ENCODE measurements around the gene SNED1. TPM values are rescaled to one million over a fixed set of nuclear protein-coding genes. Genes with fewer than 3 reads are reported as not detected.

Gene SNED1
- total and polyA plus RNA-seq, 2 experiments from 2014 or later = 1.5 to 2.8 TPM

- Histone ChIP-seq H3K79me2 (replicated peaks; ENCODE audit: insufficient read depth) (no peaks in the 10 kb centered on the region), H3K27me3 (ENCODE audit: insufficient read depth) (no peaks in the 10 kb centered on the region), H3K36me3 (ENCODE audit: insufficient read depth) (peaks cover 3% of the 10 kb centered on the region; the same call in 1 of the 2 replicates), H3K4me1 (ENCODE audit: insufficient read depth) (no peaks in the 10 kb centered on the region), H3K4me2 (no peak overlapping the region), H3K9me2 (ENCODE audit: insufficient read depth) (no peaks in the 10 kb centered on the region), H3K4me3 (no peak overlapping the region), H3F3A (replicated peaks; ENCODE audit: low read depth) (no peaks in the 10 kb centered on the region), H3K27ac (ENCODE audit: low read depth) (no peak overlapping the region), H2AFZ (no peak overlapping the region), H4K20me1 (replicated peaks; ENCODE audit: insufficient read depth) (no peaks in the 10 kb centered on the region; the same call in none of the 2 replicates)
- ATAC-seq = no peak
- no peak overlapping the region for H3K4me3 Mint-ChIP-seq
- no peak for DNase-seq (ENCODE audit: low spot score)
- H3K27ac Mint-ChIP-seq = no peak overlapping the region
- no peaks in the 10 kb centered on the region for H3K9me3 Mint-ChIP-seq
- 0 out of 2 replicates have a peak, but pooled peaks have one; percentile 18 for TF ChIP-seq POLR2AphosphoS5 (IDR thresholded peaks at IDR 0.05; ENCODE audit: low read depth)
- TF ChIP-seq NANOG (IDR thresholded peaks at IDR 0.05; ENCODE audit: borderline replicate concordance) = no peak
- H3K4me1 Mint-ChIP-seq = no peaks in the 10 kb centered on the region
- H3K36me3 Mint-ChIP-seq (ENCODE audit: low read depth) = peaks cover 24% of the 10 kb centered on the region
- H3K27me3 Mint-ChIP-seq (ENCODE audit: insufficient read depth, low read depth, poor library complexity) = peaks cover 2% of the 10 kb centered on the region
These were observed 84.6 kb downstream of the SNED1 start for GRCh38 chr2:241083091-241083415.

GRCh38 chr2:241084856-241085444 is 86.5 kb downstream of the SNED1 start:
- Histone ChIP-seq H3K4me1 (ENCODE audit: insufficient read depth) (no peaks in the 10 kb centered on the region), H3F3A (replicated peaks; ENCODE audit: low read depth) (no peaks in the 10 kb centered on the region), H3K36me3 (ENCODE audit: insufficient read depth) (peaks cover 8% of the 10 kb centered on the region), H3K4me3 (no peak overlapping the region), H2AFZ (no peak overlapping the region), H3K9me2 (ENCODE audit: insufficient read depth) (no peaks in the 10 kb centered on the region), H3K4me2 (no peak overlapping the region), H3K27ac (ENCODE audit: low read depth) (no peak overlapping the region), H4K20me1 (replicated peaks; ENCODE audit: insufficient read depth) (no peaks in the 10 kb centered on the region; the same call in none of the 2 replicates), H3K27me3 (ENCODE audit: insufficient read depth) (no peaks in the 10 kb centered on the region), H3K79me2 (replicated peaks; ENCODE audit: insufficient read depth) (no peaks in the 10 kb centered on the region)
- Mint-ChIP-seq H3K9me3 (no peaks in the 10 kb centered on the region), H3K27me3 (ENCODE audit: insufficient read depth, low read depth, poor library complexity) (peaks cover 2% of the 10 kb centered on the region), H3K4me1 (no peaks in the 10 kb centered on the region), H3K4me3 (no peak overlapping the region), H3K27ac (no peak overlapping the region), H3K36me3 (ENCODE audit: low read depth) (peaks cover 39% of the 10 kb centered on the region)
- ATAC-seq (no peak), DNase-seq (ENCODE audit: low spot score) (no peak)
- TF ChIP-seq JUNB (IDR thresholded peaks at IDR 0.05; ENCODE audit: unreplicated experiment) (no peak), ETS1 (IDR thresholded peaks at IDR 0.05) (no peak), CTCF (conservative IDR thresholded peaks at IDR 0.05; ENCODE audit: low read depth in 2 of 2) (no peak), NANOG (IDR thresholded peaks at IDR 0.05; ENCODE audit: borderline replicate concordance) (no peak), CREB1 (CRISPR knock-in tag; IDR thresholded peaks at IDR 0.05; ENCODE audit: low read depth) (no peak)

Data from GM23338 (cell line).